T-helper 2 cell treated with Interferon-gamma antibody and Interleukin-4, amounts not matched to agents 100 ng/mL and 5 ng/mL, for 36 hours (primary cell): Measurements from ENCODE around the gene PAQR8. TPM values are rescaled to one million over a fixed set of nuclear protein-coding genes. Genes with fewer than 3 reads are reported as not detected.

Experiments
- intact Hi-C: fragments of 100-400 bp; cut with micrococcal nuclease; formaldehyde crosslinking; loops from one replicate; pipeline ENCODE4 v1.15.1; 2023
- total RNA-seq: library from RNA; stranded (reverse); gene quantifications from 2 replicates; pipeline ENCODE4 v1.2.3, GENCODE V29; 2022

PAQR8 gene
- total RNA-seq, 1 donor from 2014 or later = 15.9 TPM

DNA sequence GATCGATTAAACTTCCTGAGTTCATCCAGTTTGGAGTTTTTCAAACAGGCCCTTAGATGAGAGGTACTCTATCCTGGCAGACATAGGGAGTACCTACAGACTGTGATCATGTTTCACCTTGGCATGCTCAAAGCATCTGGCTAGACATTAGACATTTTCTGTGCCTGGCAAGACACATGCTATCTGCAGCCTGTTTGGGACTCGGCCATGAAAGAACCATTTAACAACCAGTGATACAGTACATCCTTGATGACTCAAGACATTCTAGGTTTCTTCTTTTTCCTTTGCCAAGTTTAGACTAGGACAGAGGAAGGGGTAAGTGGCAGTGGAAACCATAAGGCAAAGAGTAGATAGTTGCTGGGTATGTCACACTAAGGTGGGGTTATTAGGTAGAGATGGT, 15.4 kb upstream of the PAQR8 start:
- intact Hi-C loops = no loop called here

GRCh38 chr6:52347818-52348217, 14.1 kb upstream of the PAQR8 start:
- intact Hi-C loops = no loop called here

DNA sequence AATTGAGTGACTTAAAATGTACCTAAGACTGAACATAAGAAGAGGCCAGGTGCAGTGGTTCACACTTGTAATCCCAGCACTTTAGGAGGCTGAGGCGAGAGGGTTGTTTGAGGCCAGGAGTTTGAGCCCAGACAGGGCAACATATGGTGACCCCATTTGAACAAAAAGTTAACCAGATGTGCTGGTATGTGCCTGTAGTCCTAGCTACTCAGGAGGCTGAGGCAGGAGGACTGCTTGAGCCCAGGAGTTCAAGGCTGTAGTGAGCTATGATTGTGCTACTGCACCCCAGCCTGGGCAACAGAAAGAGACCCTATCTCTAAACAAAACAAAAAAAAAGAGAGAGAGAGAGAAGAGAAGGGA, 10.1 kb upstream of the PAQR8 start:
- intact Hi-C loops = no loop called here

GRCh38 chr6:52352239-52353018, 9.5 kb upstream of the PAQR8 start:
- intact Hi-C loops = no loop called here

DNA sequence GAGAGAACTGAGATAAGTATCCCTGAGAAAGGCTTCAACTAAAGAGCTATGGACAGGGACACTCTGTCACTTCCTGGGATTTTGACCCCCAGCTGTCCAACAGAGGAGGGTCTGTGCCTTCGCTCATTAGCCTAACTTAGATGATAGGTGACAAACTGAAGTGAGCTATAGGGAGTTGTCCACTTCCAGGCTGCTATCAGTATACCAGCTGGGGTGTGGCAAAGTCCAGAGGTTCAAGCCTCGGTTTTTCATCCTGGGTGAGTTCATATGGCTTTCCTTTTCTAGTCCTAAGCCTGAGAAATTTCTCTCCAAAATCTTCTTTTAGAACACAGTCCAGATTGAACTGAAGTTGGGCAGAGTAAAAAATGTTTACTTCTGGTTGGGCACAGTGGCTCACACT, 5.9 kb upstream of the PAQR8 start:
- intact Hi-C loops = no loop called here

GRCh38 chr6:52359403-52359802, 2.5 kb upstream of the PAQR8 start:
- intact Hi-C loops = no loop called here

GRCh38 chr6:52360028-52360427, 1.9 kb upstream of the PAQR8 start:
- intact Hi-C loops = loop anchor here (5.0 kb wide), 1 partner anchor 302 kb away; no protein-coding TSS in a partner anchor

DNA sequence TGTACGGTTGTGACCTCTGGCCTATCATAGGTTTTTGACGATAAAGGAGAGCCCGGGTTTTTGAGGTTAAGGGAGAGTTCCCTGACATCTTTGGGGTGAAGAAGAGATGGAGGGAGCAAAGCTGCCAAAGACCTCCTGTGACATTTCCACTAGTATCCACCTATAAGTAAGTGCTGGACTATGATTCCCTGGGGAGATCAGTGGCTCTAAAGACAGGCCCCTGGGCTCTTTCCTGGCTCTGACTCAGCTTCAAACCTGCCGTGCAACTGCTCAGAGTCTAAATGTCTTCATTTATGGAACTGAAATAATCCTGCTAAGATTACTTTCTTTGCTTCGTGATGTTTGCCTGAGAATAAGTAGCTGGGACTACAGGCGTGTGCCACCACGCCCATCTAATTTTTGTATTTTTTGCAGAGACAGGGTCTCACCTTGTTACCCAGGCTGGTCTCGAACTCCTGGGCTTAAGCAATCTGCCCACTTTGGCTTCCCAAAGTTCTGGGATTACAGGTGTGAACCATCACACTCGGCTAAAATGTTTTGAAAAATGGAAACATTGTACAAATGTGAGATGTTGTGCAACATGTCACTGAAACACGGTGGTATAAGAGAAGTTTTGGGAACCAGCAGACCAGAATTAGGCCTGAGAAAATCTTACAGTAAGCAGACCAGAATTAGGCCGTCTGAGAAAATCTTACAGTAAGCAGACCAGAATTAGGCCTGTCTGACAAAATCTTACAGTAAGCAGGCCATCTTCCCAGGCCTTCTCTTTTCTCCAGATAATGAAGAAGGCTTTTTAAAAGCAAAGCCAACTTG, 1.1 kb upstream of the PAQR8 start:
- intact Hi-C loops = loop anchor here (5.0 kb wide), 1 partner anchor 301 kb away; no protein-coding TSS in a partner anchor

GRCh38 chr6:52361414-52361944, 472 bp upstream of the PAQR8 start:
- intact Hi-C loops = loop anchor here (5.0 kb wide), 1 partner anchor 301 kb away; no protein-coding TSS in a partner anchor

GRCh38 chr6:52362443-52363227, 684 bp downstream of the PAQR8 start:
- intact Hi-C loops = loop anchor here (1.0 to 5.0 kb wide), 6 partner anchors 28 to 702 kb away; partner anchors contain the start of gene MCM3

- intact Hi-C loops = loop anchor here (2.0 to 5.0 kb wide), 2 partner anchors 55 to 299 kb away; no protein-coding TSS in a partner anchor
Measured at GRCh38 chr6:52363228-52363867, 1.4 kb downstream of the PAQR8 start.

GRCh38 chr6:52364480-52365166, 2.7 kb downstream of the PAQR8 start:
- intact Hi-C loops = loop anchor here (5.0 kb wide), 1 partner anchor 298 kb away; no protein-coding TSS in a partner anchor

DNA sequence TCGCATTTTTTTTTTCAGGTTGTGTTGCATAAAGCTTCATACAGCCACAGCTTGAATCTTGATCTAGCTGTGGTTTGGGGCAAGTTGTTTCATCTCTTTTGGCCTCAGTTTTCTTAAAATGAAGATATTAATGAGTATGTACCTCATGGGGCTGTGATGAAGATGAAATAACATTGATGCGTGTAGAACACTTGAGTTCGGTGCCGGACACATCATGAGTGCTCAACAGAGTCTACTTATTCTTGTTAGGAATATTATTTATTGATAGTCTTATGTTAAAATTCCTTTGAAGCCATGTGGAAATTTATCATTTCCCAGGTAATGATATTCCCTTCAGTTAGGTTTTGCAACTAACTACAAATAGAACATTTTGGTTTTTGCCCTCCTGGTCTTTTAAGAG, 3.4 kb downstream of the PAQR8 start:
- intact Hi-C loops = no loop called here

DNA sequence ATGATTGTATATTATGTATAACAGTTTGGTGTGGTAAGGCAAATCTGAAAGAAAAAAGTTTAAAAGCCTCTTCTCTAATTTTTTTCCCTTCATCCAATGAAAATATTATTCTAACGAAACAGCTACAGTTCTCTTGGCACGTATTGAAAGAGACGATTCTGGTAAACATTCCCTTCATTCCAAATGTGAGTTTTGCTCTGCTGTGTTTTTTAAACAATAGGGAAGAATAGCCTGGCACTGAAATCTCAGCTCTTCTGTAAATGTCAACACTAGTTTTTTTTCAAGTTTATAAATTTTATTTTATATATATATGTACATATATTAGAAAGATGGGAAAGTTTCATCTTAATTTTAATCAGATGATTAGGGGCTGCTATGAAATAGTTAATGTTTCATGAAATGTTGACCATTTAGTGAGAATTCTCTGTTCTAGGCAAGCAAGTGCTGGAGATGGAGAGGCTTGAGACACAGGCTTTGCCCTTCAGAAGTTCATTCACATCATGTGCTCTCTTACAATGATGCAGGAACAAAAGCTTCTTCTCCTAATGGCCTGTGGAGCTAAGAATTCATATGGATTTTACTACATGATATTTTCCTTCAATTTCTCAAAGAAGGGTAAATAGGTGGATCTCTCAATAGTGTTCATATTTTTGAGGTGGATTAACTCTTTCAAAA, 4.1 kb downstream of the PAQR8 start:
- intact Hi-C loops = no loop called here

- intact Hi-C loops = no loop called here
Measured at GRCh38 chr6:52368002-52368401, 6.1 kb downstream of the PAQR8 start.

GRCh38 chr6:52369234-52369633, 7.3 kb downstream of the PAQR8 start:
- intact Hi-C loops = no loop called here

DNA sequence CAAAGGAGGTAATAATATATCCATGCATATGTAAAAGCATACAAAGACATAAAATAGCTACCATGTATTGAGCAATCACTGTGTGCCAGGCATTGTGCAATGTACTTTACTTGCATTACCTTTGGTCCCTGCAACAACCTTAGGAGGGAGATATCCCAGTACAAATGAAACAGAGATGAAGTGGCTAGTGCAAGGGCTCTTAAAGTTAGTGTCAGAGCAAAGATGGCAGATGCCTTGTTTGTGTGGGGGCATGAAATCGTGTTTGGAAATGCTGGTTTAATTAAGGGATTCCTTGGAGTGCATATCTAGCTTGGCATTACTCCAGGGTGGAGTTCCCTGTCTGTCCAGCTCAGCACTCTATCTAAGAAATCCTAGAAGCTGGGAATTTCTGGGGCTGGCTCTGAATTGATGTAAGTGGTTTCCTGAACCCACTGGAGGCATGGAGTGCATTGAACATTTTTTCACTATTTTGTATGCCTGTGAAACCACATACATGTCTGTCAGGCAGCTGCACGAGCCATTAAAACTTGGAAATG, 9.8 kb downstream of the PAQR8 start:
- intact Hi-C loops = no loop called here

- intact Hi-C loops = no loop called here
Measured at GRCh38 chr6:52373151-52373690, 11.3 kb downstream of the PAQR8 start.

GRCh38 chr6:52374247-52374646, 12.3 kb downstream of the PAQR8 start:
- intact Hi-C loops = no loop called here
